SK-N-SH (cell line): ENCODE measurements around the gene TBC1D21.

Experiments
- CTCF ChIP-seq: fragments of 200-600 bp; sonication (generic); IDR thresholded peaks from 2 replicates; pipeline ENCODE4 v1.6.1; 2017; ENCODE audit warnings: antibody characterized with exemption, mild to moderate bottlenecking, moderate library complexity
- EP300 ChIP-seq, 2 experiments: IDR thresholded peaks; 2 replicates each; pipeline versions ENCODE4 v1.4.0 to v1.6.1; 2012; ENCODE audit warnings: borderline replicate concordance in 1 of 2, low read depth in 1 of 2, low read length in 1 of 2

GRCh38 chr15:73891328-73892315 lies 18.3 kb downstream of the TBC1D21 start:
- TF ChIP-seq EP300 (IDR thresholded peaks at IDR 0.05; ENCODE audit: borderline replicate concordance in 1 of 2, low read depth in 1 of 2, low read length in 1 of 2) = no peak
- no peak for TF ChIP-seq CTCF
